Measurements from ENCODE around the gene DAB2IP.
"Not testable (repeated sequence)": the region's sequence is repeated elsewhere in the genome, so short reads cannot be mapped to it uniquely, and the experiment has no call there.

The DAB2IP gene

DNA sequence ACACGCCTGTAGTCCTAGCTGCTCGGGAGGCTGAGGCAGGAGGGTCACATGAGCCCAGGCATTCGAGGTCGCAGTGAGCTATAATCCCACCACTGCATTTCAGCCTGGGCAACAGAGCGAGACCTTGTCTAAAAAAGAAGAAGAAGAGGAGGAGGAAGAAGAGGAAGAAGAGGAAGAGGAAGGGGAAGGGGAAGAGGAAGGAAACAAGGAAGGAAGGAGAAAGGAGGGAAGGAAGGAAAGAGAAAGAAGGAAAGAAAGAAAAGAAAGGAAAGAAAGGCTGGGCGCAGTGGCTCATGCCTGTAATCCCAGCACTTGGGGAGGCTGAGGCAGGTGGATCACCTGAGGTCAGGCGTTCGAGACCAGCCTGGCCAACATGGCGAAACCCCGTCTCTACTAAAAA is 7.4 kb upstream of the DAB2IP start:
- CTCF ChIA-PET, DNase-seq, H3K4me3 Mint-ChIP-seq, H3K36me3 Mint-ChIP-seq, H3K9me3 Mint-ChIP-seq, H3K4me1 Mint-ChIP-seq, H3K27ac Mint-ChIP-seq: not testable (repeated sequence)
- peaks cover 43% of the 10 kb centered on the region for H3K27me3 Mint-ChIP-seq

DNA sequence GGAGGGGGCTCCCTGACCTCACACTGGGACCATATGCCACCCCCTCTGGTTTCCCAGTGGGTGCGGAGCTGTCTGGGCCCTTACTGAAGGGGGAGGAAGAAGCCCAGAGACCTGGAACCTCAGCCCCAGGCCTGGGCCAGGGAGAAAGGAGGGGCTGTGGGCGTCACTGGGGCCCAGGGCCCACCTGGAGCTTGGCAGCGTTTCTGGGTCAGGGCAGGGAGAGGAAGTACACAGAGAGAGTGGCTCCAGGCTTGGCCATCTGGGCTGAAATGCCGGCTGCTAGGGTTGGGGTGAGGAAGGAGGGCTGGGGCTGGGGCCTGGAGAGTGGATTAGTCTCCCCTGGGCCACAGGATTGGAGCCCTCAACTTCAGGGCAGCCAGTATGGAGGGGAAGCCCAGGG is 6.4 kb upstream of the DAB2IP start:
- no peaks in the 10 kb centered on the region for H3K4me1 Mint-ChIP-seq
- H3K9me3 Mint-ChIP-seq, result no peaks in the 10 kb centered on the region
- peaks cover 48% of the 10 kb centered on the region for H3K27me3 Mint-ChIP-seq
- no peak for DNase-seq
- CTCF ChIA-PET, result no interaction called here
- H3K4me3 Mint-ChIP-seq, result no peak overlapping the region
- H3K36me3 Mint-ChIP-seq, result no peaks in the 10 kb centered on the region
- H3K27ac Mint-ChIP-seq, result no peak overlapping the region

DNA sequence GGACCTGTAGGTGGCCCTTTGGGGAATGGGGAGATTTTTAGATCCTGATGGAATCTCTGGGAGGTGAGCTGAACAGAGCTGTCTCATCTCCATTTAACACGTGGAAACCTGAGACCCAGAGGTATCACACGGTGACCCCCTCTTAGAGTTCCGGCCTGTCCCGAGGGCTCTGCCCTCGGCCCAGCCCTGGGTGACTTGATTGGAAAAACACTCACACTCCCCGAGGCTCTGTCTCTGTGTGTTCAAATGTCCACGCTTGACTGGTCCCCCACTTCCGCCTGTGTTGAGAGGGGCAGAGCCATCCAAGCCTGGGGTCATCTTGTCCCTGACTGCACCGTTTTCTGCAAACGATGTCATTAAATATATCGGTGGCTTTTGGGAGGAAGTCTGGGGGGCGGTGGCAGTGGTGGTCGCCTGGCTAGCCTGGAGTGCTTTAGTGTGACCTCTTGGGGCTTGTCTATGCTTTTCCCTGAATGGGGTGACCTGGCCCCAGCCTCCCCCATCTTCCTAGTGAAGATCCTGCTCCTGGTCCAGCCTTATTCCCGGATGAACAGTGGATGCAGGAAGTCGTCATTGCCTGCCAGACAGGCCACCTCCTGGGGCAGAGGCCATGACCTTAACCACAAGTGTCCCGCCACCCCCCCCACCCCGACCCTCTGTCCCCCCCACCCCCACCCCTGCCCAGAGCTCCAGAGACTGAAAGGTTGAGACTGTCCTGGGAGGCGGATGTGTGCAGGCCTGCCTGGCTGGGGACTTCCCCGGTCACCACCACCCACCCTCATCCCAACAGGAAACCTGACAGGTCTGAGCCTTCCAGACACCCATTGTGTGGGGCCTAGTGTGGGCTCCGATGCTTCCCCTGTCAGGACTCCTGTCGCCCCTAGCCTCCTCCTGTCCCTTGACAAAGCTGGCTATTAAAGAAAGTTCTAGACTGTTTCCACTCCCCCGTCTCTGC is 5.3 kb upstream of the DAB2IP start:
- Mint-ChIP-seq H3K9me3 (no peaks in the 10 kb centered on the region), H3K27me3 (peaks cover 57% of the 10 kb centered on the region), H3K36me3 (no peaks in the 10 kb centered on the region), H3K27ac (no peak overlapping the region), H3K4me1 (peaks cover 2% of the 10 kb centered on the region), H3K4me3 (no peak overlapping the region)
- CTCF ChIA-PET, result no interaction called here
- no peak for DNase-seq

DNA sequence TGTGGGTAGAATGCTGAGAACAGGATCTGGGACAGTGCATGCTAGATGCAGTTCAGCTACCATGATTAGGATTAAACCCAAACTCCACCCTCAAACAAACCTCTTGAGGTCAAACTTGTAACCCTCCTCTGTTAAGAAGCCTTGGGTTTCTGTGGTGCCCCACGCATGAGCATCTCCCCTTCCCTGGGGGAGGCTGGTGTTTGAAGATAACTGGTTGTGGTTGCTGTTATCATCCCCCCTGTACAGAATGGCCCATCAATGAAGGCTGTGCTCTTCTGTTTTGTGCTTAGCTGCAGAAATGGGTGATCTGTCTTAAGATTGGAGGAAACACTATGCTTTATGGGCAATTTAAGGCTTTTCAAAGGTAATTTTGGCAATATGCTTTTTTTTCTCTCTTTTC is 4.4 kb upstream of the DAB2IP start:
- Mint-ChIP-seq H3K36me3 (no peaks in the 10 kb centered on the region), H3K4me1 (peaks cover 4% of the 10 kb centered on the region), H3K27me3 (peaks cover 58% of the 10 kb centered on the region), H3K4me3 (no peak overlapping the region), H3K27ac (no peak overlapping the region), H3K9me3 (no peaks in the 10 kb centered on the region)
- no peak for DNase-seq
- CTCF ChIA-PET, result no interaction called here

DNA sequence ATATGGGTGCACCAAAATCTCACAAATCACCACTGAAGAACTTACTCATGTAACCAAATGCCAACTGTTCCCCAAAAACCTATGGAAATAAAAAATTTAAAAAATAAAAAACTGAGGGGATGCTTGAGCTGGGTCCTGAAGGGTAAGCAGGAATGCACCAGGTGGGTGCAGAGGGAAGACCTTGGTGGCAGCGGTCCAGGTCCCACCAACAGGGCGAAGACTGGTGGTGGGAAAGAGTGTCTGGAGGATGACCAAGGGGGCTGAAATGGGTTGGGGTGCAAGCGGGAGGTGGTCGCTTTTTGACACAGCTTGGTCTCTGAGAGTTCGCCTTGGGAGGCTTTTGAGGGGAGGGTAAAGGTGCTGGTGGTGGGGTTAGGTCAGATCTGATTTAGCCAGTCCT is 3.3 kb upstream of the DAB2IP start:
- CTCF ChIA-PET, result no interaction called here
- H3K27ac Mint-ChIP-seq, result no peak overlapping the region

DNA sequence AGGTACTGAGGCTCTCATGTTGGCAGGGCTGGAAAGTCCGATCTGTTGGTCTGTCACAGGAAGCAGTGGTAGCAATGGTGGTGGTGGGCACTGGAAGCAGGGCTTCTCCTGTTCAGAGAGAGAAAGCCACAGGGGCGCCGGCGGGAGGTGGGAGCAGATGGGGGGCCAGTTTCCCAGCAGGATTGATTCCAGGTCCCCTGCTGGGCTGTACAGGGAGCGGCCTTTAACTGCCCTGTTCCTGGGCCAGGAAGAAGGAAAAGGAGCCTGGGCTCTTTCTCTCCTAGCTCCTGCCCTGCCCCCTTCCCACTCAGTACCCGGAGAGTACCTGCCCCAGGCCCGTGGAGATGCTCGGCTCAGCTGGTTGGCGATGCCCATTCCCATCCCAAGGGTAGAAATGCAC is 2.6 kb upstream of the DAB2IP start:
- Mint-ChIP-seq H3K27me3 (peaks cover 70% of the 10 kb centered on the region), H3K27ac (no peak overlapping the region), H3K36me3 (no peaks in the 10 kb centered on the region), H3K9me3 (no peaks in the 10 kb centered on the region), H3K4me3 (no peak overlapping the region), H3K4me1 (peaks cover 5% of the 10 kb centered on the region)
- DNase-seq, result no peak
- CTCF ChIA-PET, result no interaction called here

More for the DNA sequence above, 3.3 kb upstream of the DAB2IP start:
- H3K4me1 Mint-ChIP-seq, result peaks cover 5% of the 10 kb centered on the region
- no peak overlapping the region for H3K4me3 Mint-ChIP-seq
- no peaks in the 10 kb centered on the region for H3K36me3 Mint-ChIP-seq
- DNase-seq, result no peak
- H3K27me3 Mint-ChIP-seq, result peaks cover 69% of the 10 kb centered on the region
- H3K9me3 Mint-ChIP-seq, result no peaks in the 10 kb centered on the region

DNA sequence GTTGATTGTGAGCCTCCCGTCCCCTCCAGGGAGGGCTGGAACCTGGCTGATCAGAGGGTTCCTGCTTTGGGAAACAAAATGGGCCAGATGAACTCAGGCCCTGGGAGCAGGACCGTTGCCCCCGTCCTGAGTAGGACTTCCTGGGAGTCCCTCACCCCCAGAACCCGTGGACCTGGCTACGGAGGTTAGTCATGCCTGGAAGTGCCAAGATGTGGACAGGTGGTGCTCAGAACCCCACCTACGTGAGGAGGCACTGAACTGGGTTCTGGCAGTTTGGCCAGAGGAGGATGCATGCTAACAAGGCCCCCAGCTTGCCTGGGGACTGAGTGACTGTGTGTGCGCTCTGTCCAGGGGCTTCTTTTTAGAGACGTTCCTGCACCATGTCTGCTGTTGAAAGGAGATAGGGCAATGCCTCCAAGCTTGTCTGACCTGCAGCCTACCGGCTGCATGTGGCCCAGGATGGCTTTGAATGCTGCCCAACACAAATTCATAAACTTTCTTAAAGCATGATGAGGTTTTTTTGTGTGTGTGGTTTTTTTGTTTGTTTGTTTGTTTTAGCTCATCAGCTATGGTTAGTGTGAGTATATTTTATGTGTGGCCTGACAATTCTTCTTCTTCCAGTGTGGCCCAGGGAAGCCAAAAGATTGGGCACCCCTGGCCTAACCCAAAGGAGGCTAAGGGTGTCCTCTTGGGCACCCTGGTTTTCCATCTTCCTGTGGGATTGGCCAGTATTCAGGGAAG is 1.8 kb upstream of the DAB2IP start:
- CTCF ChIA-PET, result interaction anchor here (0.6 kb wide), 1 partner anchor 103 kb away, joined by 3 read pairs; no protein-coding TSS in a partner anchor
- H3K4me3 Mint-ChIP-seq, result no peak overlapping the region
- no peak overlapping the region for H3K27ac Mint-ChIP-seq
- peaks cover 5% of the 10 kb centered on the region for H3K4me1 Mint-ChIP-seq
- no peaks in the 10 kb centered on the region for H3K9me3 Mint-ChIP-seq
- no peak for DNase-seq
- peaks cover 75% of the 10 kb centered on the region for H3K27me3 Mint-ChIP-seq
- no peaks in the 10 kb centered on the region for H3K36me3 Mint-ChIP-seq

DNA sequence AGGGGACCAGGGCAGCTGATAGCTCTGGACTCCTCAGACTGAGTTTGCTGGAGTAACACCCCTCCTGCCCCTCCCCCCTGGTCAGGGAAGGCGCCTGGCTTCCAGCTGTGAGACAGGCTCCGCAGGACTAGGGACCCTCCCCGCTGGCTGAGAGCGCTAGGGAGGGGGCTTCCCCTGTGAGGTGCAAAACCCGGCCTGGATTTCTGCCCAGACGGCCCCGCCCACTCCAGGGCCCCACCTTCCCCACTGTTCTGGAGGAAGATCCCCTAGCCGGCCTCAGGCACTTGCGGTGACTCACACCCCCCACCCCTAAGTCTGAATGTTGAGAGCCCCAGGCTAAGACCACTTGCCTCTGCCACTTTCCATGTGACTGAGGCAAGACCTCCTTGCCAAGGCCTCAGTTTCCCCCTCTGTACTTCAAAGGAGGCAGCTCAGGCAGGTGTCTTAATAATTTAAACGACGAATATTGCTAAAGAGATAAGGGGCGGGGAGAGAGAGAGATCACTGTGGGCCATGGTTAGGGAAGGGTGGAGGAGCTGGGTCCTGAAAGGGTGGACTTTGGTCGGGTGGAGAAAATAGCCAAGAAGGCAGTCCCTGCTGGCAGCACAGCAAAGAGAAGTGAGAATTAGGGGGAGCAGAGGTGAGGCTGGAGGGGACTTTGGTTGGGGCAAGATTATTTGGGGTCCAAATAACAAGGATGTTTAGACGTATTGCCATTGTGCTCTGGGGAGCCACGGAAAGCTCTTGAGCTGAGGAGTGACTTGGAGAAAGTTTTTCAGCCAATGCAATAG is 1.0 kb upstream of the DAB2IP start:
- Mint-ChIP-seq H3K4me1 (peaks cover 5% of the 10 kb centered on the region), H3K9me3 (no peaks in the 10 kb centered on the region), H3K4me3 (no peak overlapping the region), H3K27me3 (peaks cover 76% of the 10 kb centered on the region), H3K27ac (no peak overlapping the region), H3K36me3 (no peaks in the 10 kb centered on the region)
- DNase-seq, result no peak
- CTCF ChIA-PET, result interaction anchor here (0.6 kb wide), 1 partner anchor 104 kb away, joined by 3 read pairs; no protein-coding TSS in a partner anchor

DNA sequence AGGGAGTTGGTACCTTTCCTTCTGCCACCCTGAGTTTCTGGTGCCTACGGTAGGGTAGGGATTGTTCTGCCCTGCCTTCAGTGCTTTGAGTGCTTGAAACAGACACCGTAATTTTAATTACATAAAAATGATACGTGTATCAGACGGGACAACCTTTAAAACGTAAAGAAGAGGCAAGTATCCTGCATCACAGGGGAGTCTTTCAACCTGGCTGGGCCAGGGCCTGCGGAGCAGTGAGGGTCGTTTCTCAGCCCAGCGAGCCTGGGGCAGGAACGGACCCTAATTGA is 483 bp upstream of the DAB2IP start:
- no peak overlapping the region for H3K27ac Mint-ChIP-seq
- no peak overlapping the region for H3K4me3 Mint-ChIP-seq
- peaks cover 81% of the 10 kb centered on the region for H3K27me3 Mint-ChIP-seq
- peaks cover 5% of the 10 kb centered on the region for H3K4me1 Mint-ChIP-seq
- no peaks in the 10 kb centered on the region for H3K9me3 Mint-ChIP-seq
- no peaks in the 10 kb centered on the region for H3K36me3 Mint-ChIP-seq
- CTCF ChIA-PET, result no interaction called here
- DNase-seq, result no peak

DNA sequence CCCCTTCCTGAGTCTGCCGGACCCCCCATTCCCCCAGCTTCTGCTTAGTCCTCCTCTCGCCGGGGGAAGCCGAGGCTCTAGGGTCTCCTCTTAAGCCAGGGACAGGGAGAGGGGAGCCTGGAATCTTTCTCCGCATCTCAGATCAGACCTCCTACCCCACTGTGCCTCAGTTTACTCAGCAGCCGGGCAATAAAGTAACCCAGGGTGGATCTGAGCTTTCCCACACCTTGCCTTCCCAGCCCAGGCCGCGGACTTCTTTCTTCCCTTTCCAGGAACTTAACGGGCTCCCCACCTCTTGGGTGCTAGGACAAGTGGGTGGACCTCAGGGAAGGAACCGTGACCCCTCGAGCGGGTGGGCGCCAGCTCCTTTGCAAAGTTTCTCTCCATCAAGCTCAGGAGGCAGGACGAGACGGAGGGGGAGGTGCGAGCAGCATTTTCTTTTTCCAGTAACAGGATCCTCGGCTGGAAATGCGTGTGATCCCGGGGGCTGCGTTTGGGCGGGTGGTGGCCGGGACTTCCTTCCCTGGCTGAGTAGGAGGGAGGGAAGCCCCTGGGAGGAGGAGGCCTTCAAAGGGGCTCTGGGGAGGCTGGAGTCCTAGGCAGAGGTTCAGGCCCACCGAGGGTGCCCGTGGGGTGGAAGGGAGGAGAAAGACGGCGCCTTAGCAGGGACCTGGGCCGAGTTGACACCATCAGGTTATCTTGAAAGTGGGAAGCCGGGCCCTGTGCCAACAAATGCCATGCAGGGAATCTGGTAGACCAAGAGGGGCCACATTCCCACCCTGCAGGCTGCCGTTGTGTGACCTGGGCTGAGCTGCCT is 795 bp downstream of the DAB2IP start:
- DNase-seq, result no peak
- CTCF ChIA-PET, result no interaction called here
- Mint-ChIP-seq H3K27me3 (peaks cover 85% of the 10 kb centered on the region), H3K4me1 (peaks cover 5% of the 10 kb centered on the region), H3K9me3 (no peaks in the 10 kb centered on the region), H3K36me3 (no peaks in the 10 kb centered on the region), H3K4me3 (no peak overlapping the region), H3K27ac (no peak overlapping the region)

DNA sequence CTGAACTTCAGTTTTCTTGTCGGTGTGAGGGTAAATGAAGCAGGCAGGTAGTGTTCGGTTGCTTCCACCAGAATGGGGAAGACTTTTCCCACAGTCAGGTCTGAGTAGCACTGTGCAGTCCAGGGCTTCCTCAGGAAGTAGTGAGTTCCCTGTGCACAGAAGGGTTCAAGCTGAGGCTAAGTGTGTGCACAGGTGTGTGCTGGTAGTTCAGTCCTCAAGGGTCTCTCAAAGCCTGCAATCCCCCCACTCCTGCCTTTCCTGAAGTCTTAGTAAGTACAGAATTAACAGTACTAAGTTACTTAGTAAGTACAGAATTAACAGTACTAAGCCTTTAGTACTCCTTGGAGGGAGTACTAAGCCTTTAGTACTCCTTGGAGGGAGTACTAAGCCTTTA is 1.4 kb downstream of the DAB2IP start:
- Mint-ChIP-seq H3K36me3 (no peaks in the 10 kb centered on the region), H3K27ac (no peak overlapping the region), H3K27me3 (peaks cover 81% of the 10 kb centered on the region), H3K4me1 (peaks cover 5% of the 10 kb centered on the region), H3K9me3 (no peaks in the 10 kb centered on the region), H3K4me3 (no peak overlapping the region)
- no peak for DNase-seq
- CTCF ChIA-PET, result interaction anchor here (0.6 kb wide), 1 partner anchor 28 kb away, joined by 3 read pairs; no protein-coding TSS in a partner anchor

DNA sequence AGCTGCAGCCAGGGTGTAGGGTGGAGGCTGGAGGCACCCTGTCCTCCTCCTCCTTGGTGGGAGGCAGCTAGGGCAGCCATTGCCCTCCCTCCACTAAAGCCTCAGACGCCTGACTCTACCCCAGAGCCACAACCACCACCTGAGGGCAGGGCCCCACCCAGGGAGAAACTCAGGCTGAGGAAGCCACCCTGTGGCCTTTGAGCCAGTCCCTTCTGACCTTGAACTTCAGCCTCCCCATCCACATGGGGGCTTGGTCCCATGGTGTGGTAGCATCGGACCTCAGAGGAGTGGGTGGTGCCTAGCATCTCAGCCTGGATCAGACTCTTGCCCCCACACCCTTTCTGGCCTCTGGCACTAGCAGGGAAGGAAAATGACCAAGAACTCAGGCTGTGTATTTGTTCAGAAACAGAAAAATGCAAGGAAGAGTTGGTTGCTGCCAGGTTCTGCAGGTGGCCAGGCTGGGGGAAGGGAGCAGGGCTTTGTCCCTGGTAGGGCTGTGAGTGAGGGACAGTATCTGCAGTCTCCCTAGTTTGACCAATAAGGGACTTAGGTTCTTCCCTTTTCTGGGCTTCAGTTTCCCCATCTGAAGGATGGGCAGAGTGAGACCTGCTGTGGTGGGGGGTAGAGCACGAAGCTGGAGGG is 3.2 kb downstream of the DAB2IP start:
- no peak for DNase-seq
- H3K27ac Mint-ChIP-seq, result no peak overlapping the region
- H3K27me3 Mint-ChIP-seq, result peaks cover 65% of the 10 kb centered on the region
- no peaks in the 10 kb centered on the region for H3K36me3 Mint-ChIP-seq
- peaks cover 5% of the 10 kb centered on the region for H3K4me1 Mint-ChIP-seq
- CTCF ChIA-PET, result interaction anchor here (1.4 kb wide), 1 partner anchor 19 kb away, joined by 3 read pairs; no protein-coding TSS in a partner anchor
- no peaks in the 10 kb centered on the region for H3K9me3 Mint-ChIP-seq
- no peak overlapping the region for H3K4me3 Mint-ChIP-seq

DNA sequence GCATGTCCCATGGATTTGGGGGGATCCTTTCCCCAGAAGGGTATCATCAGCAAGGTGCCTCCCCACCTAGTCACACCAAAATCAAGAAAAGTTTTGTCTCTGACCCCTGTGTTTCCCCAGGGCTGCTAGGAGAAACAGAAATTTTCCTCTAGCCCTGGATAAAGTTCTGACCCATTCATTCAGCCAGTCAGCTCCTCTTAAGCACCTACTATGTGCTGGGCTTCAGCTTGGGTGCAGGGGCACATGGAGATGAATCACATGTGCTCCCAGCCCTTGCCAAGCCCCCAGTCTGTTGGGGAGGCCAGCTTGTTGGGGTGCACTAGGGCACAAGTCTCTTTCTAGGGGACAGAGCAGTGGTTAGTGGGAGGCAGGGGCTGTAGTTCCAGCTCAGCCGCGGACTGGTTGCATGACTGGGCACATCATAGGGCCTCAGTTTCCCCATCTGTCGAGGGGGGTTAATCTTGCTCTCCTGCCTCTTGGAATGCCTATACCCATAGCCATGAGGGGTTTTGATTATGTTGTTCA is 3.9 kb downstream of the DAB2IP start:
- CTCF ChIA-PET, result no interaction called here
- Mint-ChIP-seq H3K27ac (no peak overlapping the region), H3K27me3 (peaks cover 60% of the 10 kb centered on the region), H3K9me3 (no peaks in the 10 kb centered on the region), H3K4me3 (no peak overlapping the region), H3K4me1 (peaks cover 5% of the 10 kb centered on the region), H3K36me3 (no peaks in the 10 kb centered on the region)
- no peak for DNase-seq

All from activated naive CD4-positive, alpha-beta T cell treated with anti-CD3 and anti-CD28 coated beads, Interleukin-2, amount 10 ng/mL, durations not matched to agents 7 days and 5 days (primary cell).